SIG-M5 treated with dmso at 0.1 percent for 504 hours (cell line): ENCODE results near the gene GNA15.

Experiments used
- DNase-seq: peaks from one replicate; lab custom pipeline; 2025; ENCODE audit not compliant: unreplicated experiment; lab: John Stamatoyannopoulos, UW

Gene GNA15

GRCh38 chr19:3203805-3204645 lies 68.2 kb downstream of the GNA15 start:
- no peak for DNase-seq

DNA sequence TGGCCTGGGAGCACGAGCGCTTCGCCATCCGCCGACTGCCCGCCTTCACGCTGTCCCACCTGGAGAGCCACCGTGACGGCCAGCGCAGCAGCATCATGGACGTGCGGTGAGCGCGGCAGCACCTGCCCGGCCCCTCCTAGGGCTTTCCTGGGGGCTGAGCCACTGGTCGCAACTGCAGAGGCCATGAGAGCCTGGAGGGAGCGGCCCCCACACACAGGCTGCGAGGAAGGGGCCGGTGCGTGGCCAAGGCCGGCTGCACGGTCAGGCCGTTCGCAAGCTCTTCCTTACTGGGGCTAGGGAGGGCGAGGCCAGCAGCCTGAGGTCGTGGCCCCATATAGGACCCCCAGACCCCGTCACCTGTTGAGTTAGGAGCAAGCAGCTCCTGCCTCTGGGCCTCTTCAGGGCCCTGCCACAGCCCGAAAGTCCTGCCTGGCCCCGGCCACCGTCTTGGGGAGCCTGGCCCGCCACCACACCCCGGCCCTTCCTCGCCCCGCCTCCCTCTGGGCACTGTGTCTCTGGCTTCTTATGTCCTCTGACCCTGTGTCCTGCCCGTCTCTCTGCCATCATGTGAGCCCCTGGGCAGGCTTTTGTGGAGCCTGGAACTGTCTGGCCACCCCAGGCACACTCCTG lies 68.9 kb downstream of the GNA15 start:
- no peak for DNase-seq

- DNase-seq: no peak
Measured at GRCh38 chr19:3206216-3206953, 70.6 kb downstream of the GNA15 start.

DNA sequence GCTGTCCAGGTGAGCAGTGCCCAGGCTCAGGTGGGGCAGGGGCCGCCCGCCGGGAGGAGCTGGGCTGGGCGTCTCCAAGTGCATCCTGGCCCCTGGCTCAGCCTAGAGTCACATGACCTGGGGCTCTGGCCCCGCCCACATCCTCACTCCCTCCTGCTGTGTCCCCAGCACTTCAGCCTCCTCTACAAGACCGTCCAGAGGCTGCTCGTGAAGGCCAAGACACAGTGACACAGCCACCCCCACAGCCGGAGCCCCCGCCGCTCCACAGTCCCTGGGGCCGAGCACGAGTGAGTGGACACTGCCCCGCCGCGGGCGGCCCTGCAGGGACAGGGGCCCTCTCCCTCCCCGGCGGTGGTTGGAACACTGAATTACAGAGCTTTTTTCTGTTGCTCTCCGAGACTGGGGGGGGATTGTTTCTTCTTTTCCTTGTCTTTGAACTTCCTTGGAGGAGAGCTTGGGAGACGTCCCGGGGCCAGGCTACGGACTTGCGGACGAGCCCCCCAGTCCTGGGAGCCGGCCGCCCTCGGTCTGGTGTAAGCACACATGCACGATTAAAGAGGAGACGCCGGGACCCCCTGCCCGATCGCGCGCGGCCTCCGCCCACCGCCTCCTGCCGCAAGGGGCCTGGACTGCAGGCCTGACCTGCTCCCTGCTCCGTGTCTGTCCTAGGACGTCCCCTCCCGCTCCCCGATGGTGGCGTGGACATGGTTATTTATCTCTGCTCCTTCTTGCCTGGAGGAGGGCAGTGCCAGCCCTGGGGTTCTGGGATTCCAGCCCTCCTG lies 71.8 kb downstream of the GNA15 start:
- DNase-seq: no peak

DNA sequence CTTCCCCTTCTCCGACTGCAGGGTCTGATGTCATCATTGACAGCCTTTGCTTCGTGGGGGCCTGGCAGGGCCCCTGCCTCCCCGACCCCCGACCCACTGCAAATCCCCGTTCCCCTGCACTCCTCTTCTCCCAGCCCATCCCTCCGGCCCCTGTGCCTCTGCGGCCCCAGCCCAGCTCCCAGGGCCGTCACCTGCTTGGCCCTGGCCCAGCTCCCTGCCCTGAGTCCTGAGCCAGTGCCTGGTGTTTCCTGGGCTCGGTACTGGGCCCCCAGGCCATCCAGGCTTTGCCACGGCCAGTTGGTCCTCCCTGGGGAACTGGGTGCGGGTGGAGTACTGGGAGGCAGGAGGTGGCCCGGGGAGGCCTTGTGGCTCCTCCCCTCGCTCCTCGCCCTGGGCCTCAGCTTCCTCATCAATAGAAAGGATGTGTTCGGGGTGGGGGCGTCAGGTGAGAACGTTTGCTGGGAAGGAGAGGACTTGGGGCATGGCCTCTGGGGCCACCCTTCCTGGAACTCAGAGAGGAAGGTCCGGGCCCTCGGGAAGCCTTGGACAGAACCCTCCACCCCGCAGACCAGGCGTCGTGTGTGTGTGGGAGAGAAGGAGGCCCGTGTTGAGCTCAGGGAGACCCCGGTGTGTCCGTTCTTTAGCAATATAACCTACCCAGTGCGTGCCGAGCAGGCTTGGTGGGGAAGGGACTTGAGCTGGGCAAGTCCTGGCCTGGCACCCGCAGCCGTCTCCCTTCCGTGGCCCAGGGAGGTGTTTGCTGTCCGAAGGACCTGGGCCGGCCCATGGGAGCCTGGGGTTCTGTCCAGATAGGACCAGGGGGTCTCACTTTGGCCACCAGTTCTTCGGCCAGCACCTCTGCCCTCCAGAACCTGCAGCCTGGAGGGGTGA lies 72.7 kb downstream of the GNA15 start:
- no peak for DNase-seq

DNA sequence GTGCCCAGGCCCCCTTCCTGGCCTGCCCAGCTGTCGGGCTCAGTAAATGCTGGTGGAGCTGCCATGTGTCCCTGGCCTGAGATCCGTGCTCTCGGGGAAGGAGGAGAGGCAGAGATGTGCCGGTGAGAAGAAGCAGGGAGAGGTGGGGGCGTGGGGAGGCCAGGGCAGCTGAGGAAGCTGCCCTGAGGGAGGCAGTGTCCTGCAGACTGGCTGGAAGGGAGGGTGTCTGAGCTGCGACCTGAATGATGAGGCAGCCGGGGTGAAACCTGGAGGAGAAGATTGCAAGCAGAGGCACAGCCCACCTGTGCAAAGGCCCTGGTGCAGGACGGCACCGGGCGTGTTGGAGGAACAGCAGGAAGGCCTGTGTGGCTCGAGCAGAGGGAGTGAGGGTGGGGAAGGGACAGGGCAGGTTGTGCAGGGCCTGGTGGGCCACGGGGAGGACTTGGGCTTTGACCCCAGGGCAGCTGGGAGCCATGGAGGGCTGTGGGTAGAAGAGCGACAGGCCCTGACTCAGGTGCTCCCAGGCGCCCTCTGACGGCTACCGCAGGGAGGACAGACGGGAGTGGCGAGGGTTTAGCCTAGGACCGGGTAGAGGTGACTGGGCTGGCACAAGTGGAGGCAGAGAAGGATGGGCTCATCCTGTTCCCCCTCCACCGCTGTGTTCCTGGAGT lies 74.6 kb downstream of the GNA15 start:
- DNase-seq: peak; percentile 14

GRCh38 chr19:3211191-3211590 lies 75.4 kb downstream of the GNA15 start:
- DNase-seq: no peak

DNA sequence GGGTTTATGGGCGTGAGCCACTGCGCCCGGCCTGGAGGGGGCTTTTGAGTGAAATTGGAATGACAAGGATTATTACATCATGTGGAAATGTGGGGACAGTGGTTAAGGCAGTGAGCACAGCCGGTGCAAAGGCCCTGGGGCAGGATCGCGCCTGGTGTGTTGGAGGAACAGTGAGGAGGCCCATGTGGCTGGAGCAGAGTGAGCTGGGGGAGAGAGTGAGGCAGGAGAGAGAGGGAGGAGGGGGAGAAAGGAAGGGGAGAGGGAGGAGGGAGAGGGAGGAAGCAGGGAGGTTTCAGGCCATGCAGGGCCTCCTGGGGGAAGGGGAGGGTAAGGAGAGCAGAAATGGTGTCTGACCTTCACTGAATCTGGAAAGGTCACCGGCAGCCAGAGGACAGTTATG lies 77.3 kb downstream of the GNA15 start:
- no peak for DNase-seq
